Lung (tissue), 12 donors: ENCODE results near the gene VAV1. TPM values are rescaled to one million over a fixed set of nuclear protein-coding genes. Genes with fewer than 3 reads are reported as not detected.

Experiments used
- ATAC-seq: fragments of 200-7000 bp; cut with Tn5 transposase; one replicate; pipeline ENCODE4 v1.9.1; 2020; ENCODE audit warnings: moderate number of reproducible peaks; ENCODE audit not compliant: insufficient read depth, low FRiP score
- DNase-seq, 3 donors: peaks; one replicate each; pipeline ENCODE4 v3.0.0-alpha.2; 2013 to 2017
- H3K27ac ChIP-seq, 2 donors: one replicate each; pipeline ENCODE4 v1.5.1; 2013; ENCODE audit warnings: mild to moderate bottlenecking in 2 of 2, moderate library complexity in 2 of 2, control low read depth in 1 of 2, inconsistent platforms in 1 of 2, low read depth in 1 of 2, low read length in 1 of 2
- H3K27me3 ChIP-seq, 3 donors: one replicate each; pipeline ENCODE4 v1.5.1; 2013; ENCODE audit warnings: low read length in 2 of 3; ENCODE audit not compliant: control insufficient read depth in 3 of 3, insufficient read depth in 3 of 3
- H3K36me3 ChIP-seq, 4 donors: one replicate each; pipeline ENCODE4 v1.5.1; 2013; ENCODE audit warnings: low read length in 4 of 4, mild to moderate bottlenecking in 1 of 4, moderate library complexity in 1 of 4; ENCODE audit not compliant: control insufficient read depth in 4 of 4, insufficient read depth in 4 of 4
- H3K4me1 ChIP-seq, 5 donors: one replicate each; pipeline ENCODE4 v1.5.1; 2013; ENCODE audit warnings: low read length in 5 of 5, mild to moderate bottlenecking in 2 of 5, moderate library complexity in 1 of 5; ENCODE audit not compliant: control insufficient read depth in 5 of 5, insufficient read depth in 5 of 5
- H3K4me3 ChIP-seq: one replicate; pipeline ENCODE4 v1.5.1; 2013; ENCODE audit warnings: mild to moderate bottlenecking, control low read depth, moderate library complexity
- H3K9ac ChIP-seq, 2 donors: one replicate each; pipeline ENCODE4 v1.5.1; 2013; ENCODE audit warnings: low read length in 2 of 2, control low read depth in 1 of 2; ENCODE audit not compliant: insufficient read depth in 1 of 2
- H3K9me3 ChIP-seq, 4 donors: one replicate each; pipeline ENCODE4 v1.5.1; 2013; ENCODE audit warnings: low read length in 3 of 4, mild to moderate bottlenecking in 1 of 4, moderate library complexity in 1 of 4; ENCODE audit not compliant: control insufficient read depth in 4 of 4, insufficient read depth in 3 of 4
- CTCF ChIP-seq: IDR thresholded peaks from 2 replicates; pipeline ENCODE4 v1.5.1; 2012; ENCODE audit warnings: mild to moderate bottlenecking; ENCODE audit errors: control extremely low read depth, extremely low read depth
- WGBS, 2 donors: extraction: QIAGEN DNeasy Blood & Tissue Kit; methylation state at CpG; one replicate each; pipeline ENCODE4 v1.1.7; 2013; 5-methylcytosine and 5-hydroxymethylcytosine counted together
- polyA plus RNA-seq, 2 donors: library from polyadenylated mRNA; stranded (reverse); fragments of 200-250 nt; gene quantifications; one replicate each; pipeline ENCODE4 v1.2.1, GENCODE V29; 2013
- total RNA-seq, 2 donors: library from RNA; depleted of rRNA in 1 of 2; stranded (reverse); fragments of >200 nt in 1 of 2; gene quantifications; one replicate each; pipeline ENCODE4 v1.2.1, GENCODE V29; 2014 to 2021
- donor health status: control.
- donor health status: control.
- donor health status: Bipolar disorder and iron deficiency.
- donor health status: healthy.
- donor health status: DM: yes; HTN: yes; CAD: no.

VAV1 gene
- total and polyA plus RNA-seq, 4 donors, result 8.7 to 60.8 (median 21.9) TPM

GRCh38 chr19:6825076-6825774, 52.7 kb downstream of the VAV1 start:
- H3K9me3 ChIP-seq, result peaks cover 0 to 9% (median 4%) of the 10 kb centered on the region in 4 donors
- H3K9ac ChIP-seq, result no peak overlapping the region
- ATAC-seq, result no peak
- H3K36me3 ChIP-seq, result peaks cover 0 to 7% (median 0%) of the 10 kb centered on the region in 4 donors
- H3K4me3 ChIP-seq, result no peak overlapping the region
- 84 to 90% methylated on average over 12 of the region's 12 CpGs for WGBS, 2 donors
- DNase-seq, result no peak
- H3K4me1 ChIP-seq, result no peaks in the 10 kb centered on the region
- no peak overlapping the region for H3K27ac ChIP-seq
- TF ChIP-seq CTCF, result no peak
- no peaks in the 10 kb centered on the region for H3K27me3 ChIP-seq

DNA sequence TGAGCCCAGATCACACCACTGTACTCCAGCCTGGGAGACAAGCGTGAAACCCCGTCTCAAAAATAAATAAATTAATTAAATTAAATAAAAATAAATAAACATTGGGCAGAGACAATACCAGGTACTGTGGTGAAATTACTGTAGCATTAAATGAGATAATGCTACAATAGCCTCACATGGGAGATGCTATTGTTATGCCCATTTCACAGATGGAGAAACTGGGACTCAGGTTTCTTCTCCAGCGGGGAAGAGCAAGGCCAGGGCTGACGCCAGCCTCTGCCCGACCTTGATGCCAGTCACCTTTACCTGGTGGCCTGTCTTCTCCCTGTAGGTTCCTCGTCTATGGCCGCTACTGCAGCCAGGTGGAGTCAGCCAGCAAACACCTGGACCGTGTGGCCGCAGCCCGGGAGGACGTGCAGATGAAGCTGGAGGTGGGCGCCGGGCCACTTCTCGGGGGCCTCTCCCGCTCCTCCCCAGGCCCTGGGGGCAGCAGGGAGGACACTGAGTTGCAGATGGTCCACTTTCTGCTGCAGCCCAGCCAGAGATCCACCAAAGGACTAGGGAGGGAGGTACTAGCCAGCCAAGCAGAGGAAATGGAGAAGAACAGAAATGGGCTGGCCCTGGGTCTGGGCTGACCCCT, 53.9 kb downstream of the VAV1 start:
- Histone ChIP-seq H3K4me1 (no peaks in the 10 kb centered on the region), H3K36me3 (peaks cover 0 to 7% (median 0%) of the 10 kb centered on the region in 4 donors), H3K9ac (no peak overlapping the region), H3K27me3 (no peaks in the 10 kb centered on the region), H3K9me3 (peaks cover 0 to 3% (median 0%) of the 10 kb centered on the region in 4 donors), H3K27ac (no peak overlapping the region), H3K4me3 (no peak overlapping the region)
- ATAC-seq (no peak), DNase-seq (no peak)
- WGBS, 2 donors, result 87 to 97% methylated on average over 15 of the region's 15 CpGs
- no peak for TF ChIP-seq CTCF

DNA sequence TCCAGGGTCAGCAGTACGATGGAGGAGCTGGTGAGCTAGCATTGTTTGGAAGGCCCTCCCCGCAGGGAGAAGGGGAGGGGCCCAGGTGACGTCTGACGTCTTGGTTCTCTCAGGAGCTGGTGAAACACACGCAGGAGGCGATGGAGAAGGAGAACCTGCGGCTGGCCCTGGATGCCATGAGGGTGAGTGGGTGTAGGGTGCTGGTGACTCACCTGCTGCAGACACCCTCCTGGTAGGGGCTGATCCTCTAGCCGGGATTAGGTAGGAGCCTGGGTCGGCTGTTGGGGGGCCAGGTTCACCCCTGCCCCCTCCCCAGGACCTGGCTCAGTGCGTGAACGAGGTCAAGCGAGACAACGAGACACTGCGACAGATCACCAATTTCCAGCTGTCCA, 55.8 kb downstream of the VAV1 start:
- no peak overlapping the region for H3K4me3 ChIP-seq
- H3K27ac ChIP-seq, result no peak overlapping the region
- H3K4me1 ChIP-seq, result no peaks in the 10 kb centered on the region
- 45 to 69% methylated on average over 14 of the region's 14 CpGs for WGBS, 2 donors
- ATAC-seq (no peak), DNase-seq (no peak)
- no peaks in the 10 kb centered on the region for H3K9me3 ChIP-seq
- peaks cover 0 to 2% (median 0%) of the 10 kb centered on the region in 4 donors for H3K36me3 ChIP-seq
- H3K9ac ChIP-seq, result no peak overlapping the region
- peaks cover 0 to 6% (median 0%) of the 10 kb centered on the region in 3 donors for H3K27me3 ChIP-seq
- TF ChIP-seq CTCF, result no peak
